Measurements from ENCODE around the gene KLHDC8B. TPM values are rescaled to one million over a fixed set of nuclear protein-coding genes. Genes with fewer than 3 reads are reported as not detected.

Gene KLHDC8B
- total RNA-seq, 5 donors from 2014 or later (not counting 1 experiment from before 2014, with no cell fraction given): 2.0 to 7.3 (median 4.7) TPM

GRCh38 chr3:49170744-49171118 lies 667 bp upstream of the KLHDC8B start:
- Mint-ChIP-seq H3K27ac (peak overlapping the region; percentile 71 to 72), H3K4me1 (peaks cover 24 to 32% (median 25%) of the 10 kb centered on the region in 3 donors), H3K9me3 (no peaks in the 10 kb centered on the region), H3K27me3 (peaks cover 0 to 3% of the 10 kb centered on the region in 2 donors), H3K36me3 (no peaks in the 10 kb centered on the region), H3K4me3 (peak overlapping the region; percentile 84 to 87 (median 86))
- Histone ChIP-seq H3K4me1 (ENCODE audit: control insufficient read depth in 1 of 2, extremely low read depth in 1 of 2, insufficient read depth in 2 of 2, low read length in 2 of 2) (peaks cover 7 to 40% of the 10 kb centered on the region in 2 experiments), H3K4me3 (ENCODE audit: control insufficient read depth in 1 of 2, extremely low read depth in 1 of 2, low read length in 1 of 2) (peak overlapping the region; percentile 83 to 87), H3K27ac (ENCODE audit: low read length) (no peak overlapping the region), H3K9me3 (no peaks in the 10 kb centered on the region), H3K36me3 (ENCODE audit: control insufficient read depth in 2 of 2, extremely low read depth in 1 of 2, insufficient read depth in 1 of 2, low read length in 1 of 2) (peaks cover 0 to 15% of the 10 kb centered on the region in 2 donors), H3K27me3 (replicated peaks in 1 of 2; ENCODE audit: control insufficient read depth in 2 of 2, extremely low read depth in 1 of 2, insufficient read depth in 2 of 2, low read length in 1 of 2) (peaks cover 0 to 25% of the 10 kb centered on the region in 2 experiments)
- 11% methylated on average over 1 of the region's 1 CpG for WGBS (ENCODE audit: insufficient coverage)
- ATAC-seq (replicated peaks in 1 of 4): no peak
- peak in 1 of 35 experiments; percentile 10 for DNase-seq
- ChIA-PET POLR2A (no interaction called here), CTCF (interaction anchor here (0.6 to 1.8 kb wide), 8 partner anchors 14 to 280 kb away, joined by 3 to 7 read pairs (median 4); partner anchors contain the start of genes QRICH1 (in 1 of the 2) and USP19 (in 1 of the 2))

- Mint-ChIP-seq H3K9me3 (no peaks in the 10 kb centered on the region), H3K36me3 (no peaks in the 10 kb centered on the region), H3K4me3 (peak overlapping the region; percentile 84 to 87 (median 86)), H3K4me1 (peaks cover 18 to 24% (median 24%) of the 10 kb centered on the region in 3 donors), H3K27ac (peak overlapping the region in 1 of 2 donors; percentile 64), H3K27me3 (peaks cover 0 to 3% of the 10 kb centered on the region in 2 donors)
- DNase-seq (no peak), ATAC-seq (replicated peaks in 1 of 4) (no peak)
- H3K9me3 ChIP-seq: no peaks in the 10 kb centered on the region
- peak overlapping the region; percentile 83 to 87 for H3K4me3 ChIP-seq (ENCODE audit: control insufficient read depth in 1 of 2, extremely low read depth in 1 of 2, low read length in 1 of 2)
- peaks cover 0 to 25% of the 10 kb centered on the region in 2 experiments for H3K27me3 ChIP-seq (replicated peaks in 1 of 2; ENCODE audit: control insufficient read depth in 2 of 2, extremely low read depth in 1 of 2, insufficient read depth in 2 of 2, low read length in 1 of 2)
- ChIA-PET POLR2A (no interaction called here), CTCF (interaction anchor here in 1 of 2 donors (1.6 kb wide), 1 partner anchor 278 kb away, joined by 7 read pairs; no protein-coding TSS in a partner anchor)
- no peak overlapping the region for H3K27ac ChIP-seq (ENCODE audit: low read length)
- peaks cover 3 to 30% of the 10 kb centered on the region in 2 experiments for H3K4me1 ChIP-seq (ENCODE audit: control insufficient read depth in 1 of 2, extremely low read depth in 1 of 2, insufficient read depth in 2 of 2, low read length in 2 of 2)
- 60% methylated on average over 1 of the region's 7 CpGs for WGBS (ENCODE audit: insufficient coverage)
- peaks cover 0 to 15% of the 10 kb centered on the region in 2 donors for H3K36me3 ChIP-seq (ENCODE audit: control insufficient read depth in 2 of 2, extremely low read depth in 1 of 2, insufficient read depth in 1 of 2, low read length in 1 of 2)
These were observed 540 bp downstream of the KLHDC8B start for GRCh38 chr3:49171775-49172500.

DNA sequence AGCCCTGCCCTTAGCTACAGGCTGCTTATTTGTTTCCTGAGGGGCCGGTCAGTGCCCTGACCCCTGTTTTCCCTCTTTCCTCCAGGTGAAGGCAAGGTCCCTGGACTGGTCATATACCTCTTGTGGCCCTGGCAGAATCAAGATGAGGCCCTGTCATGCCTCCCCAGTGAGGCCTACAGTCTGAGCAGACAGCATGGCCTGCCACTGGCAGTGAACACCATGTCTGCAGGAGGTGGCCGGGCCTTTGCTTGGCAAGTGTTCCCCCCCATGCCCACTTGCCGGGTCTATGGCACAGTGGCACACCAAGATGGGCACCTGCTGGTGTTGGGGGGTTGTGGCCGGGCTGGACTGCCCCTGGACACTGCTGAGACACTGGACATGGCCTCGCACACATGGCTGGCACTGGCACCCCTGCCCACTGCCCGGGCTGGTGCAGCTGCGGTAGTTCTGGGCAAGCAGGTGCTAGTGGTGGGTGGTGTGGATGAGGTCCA lies 1.2 kb downstream of the KLHDC8B start:
- Histone ChIP-seq H3K27me3 (replicated peaks in 1 of 2; ENCODE audit: control insufficient read depth in 2 of 2, extremely low read depth in 1 of 2, insufficient read depth in 2 of 2, low read length in 1 of 2) (peaks cover 0 to 24% of the 10 kb centered on the region in 2 experiments), H3K4me1 (ENCODE audit: control insufficient read depth in 1 of 2, extremely low read depth in 1 of 2, insufficient read depth in 2 of 2, low read length in 2 of 2) (peaks cover 3 to 28% of the 10 kb centered on the region in 2 experiments), H3K9me3 (no peaks in the 10 kb centered on the region), H3K27ac (ENCODE audit: low read length) (no peak overlapping the region), H3K4me3 (ENCODE audit: control insufficient read depth in 1 of 2, extremely low read depth in 1 of 2, low read length in 1 of 2) (no peak overlapping the region), H3K36me3 (ENCODE audit: control insufficient read depth in 2 of 2, extremely low read depth in 1 of 2, insufficient read depth in 1 of 2, low read length in 1 of 2) (peaks cover 0 to 15% of the 10 kb centered on the region in 2 donors)
- Mint-ChIP-seq H3K27me3 (peaks cover 0 to 3% of the 10 kb centered on the region in 2 donors), H3K36me3 (no peaks in the 10 kb centered on the region), H3K4me3 (peak overlapping the region in 2 of 3 donors; percentile 24 to 84), H3K4me1 (peaks cover 18 to 24% (median 23%) of the 10 kb centered on the region in 3 donors), H3K27ac (no peak overlapping the region), H3K9me3 (no peaks in the 10 kb centered on the region)
- WGBS (ENCODE audit: insufficient coverage): 94% methylated on average over 5 of the region's 7 CpGs
- CTCF ChIA-PET: no interaction called here
- no peak for ATAC-seq (replicated peaks in 1 of 4)
- DNase-seq: no peak
- POLR2A ChIA-PET: no interaction called here

- Histone ChIP-seq H3K9me3 (no peaks in the 10 kb centered on the region), H3K4me3 (ENCODE audit: control insufficient read depth in 1 of 2, extremely low read depth in 1 of 2, low read length in 1 of 2) (no peak overlapping the region), H3K4me1 (ENCODE audit: control insufficient read depth in 1 of 2, extremely low read depth in 1 of 2, insufficient read depth in 2 of 2, low read length in 2 of 2) (peaks cover 3 to 28% of the 10 kb centered on the region in 2 experiments), H3K27me3 (replicated peaks in 1 of 2; ENCODE audit: control insufficient read depth in 2 of 2, extremely low read depth in 1 of 2, insufficient read depth in 2 of 2, low read length in 1 of 2) (peaks cover 0 to 18% of the 10 kb centered on the region in 2 experiments), H3K27ac (ENCODE audit: low read length) (no peak overlapping the region), H3K36me3 (ENCODE audit: control insufficient read depth in 2 of 2, extremely low read depth in 1 of 2, insufficient read depth in 1 of 2, low read length in 1 of 2) (peaks cover 0 to 15% of the 10 kb centered on the region in 2 donors)
- ATAC-seq (replicated peaks in 1 of 4) (no peak), DNase-seq (no peak)
- WGBS (ENCODE audit: insufficient coverage): 100% methylated on average over 1 of the region's 3 CpGs
- ChIA-PET CTCF (interaction anchor here in 1 of 2 donors (0.6 kb wide), 1 partner anchor 275 kb away, joined by 4 read pairs; no protein-coding TSS in a partner anchor), POLR2A (no interaction called here)
- Mint-ChIP-seq H3K27ac (no peak overlapping the region), H3K36me3 (no peaks in the 10 kb centered on the region), H3K4me1 (peaks cover 18 to 24% (median 23%) of the 10 kb centered on the region in 3 donors), H3K4me3 (no peak overlapping the region), H3K27me3 (peaks cover 0 to 3% of the 10 kb centered on the region in 2 donors), H3K9me3 (no peaks in the 10 kb centered on the region)
These were observed 1.9 kb downstream of the KLHDC8B start for GRCh38 chr3:49173116-49173791.

DNA sequence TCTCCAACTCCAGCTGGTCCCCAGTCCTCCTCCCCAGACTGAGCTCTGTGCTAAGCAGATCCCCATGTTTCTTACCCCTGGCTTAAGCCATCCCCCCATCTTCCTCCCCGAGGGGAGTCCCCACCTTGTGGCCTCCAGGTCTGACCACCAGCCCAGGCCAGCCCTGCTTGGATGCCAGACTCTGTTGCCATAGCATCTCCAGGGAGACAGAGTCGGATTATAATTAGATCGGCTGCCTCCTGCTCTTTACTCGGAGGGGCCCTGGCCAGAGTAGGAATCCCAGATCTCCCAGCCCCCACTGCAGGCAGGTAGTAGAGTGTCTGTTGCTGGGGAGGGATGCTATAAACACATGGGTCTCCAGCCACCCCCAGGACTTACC lies 2.4 kb downstream of the KLHDC8B start:
- H3K27me3 Mint-ChIP-seq: peaks cover under 1 to 3% of the 10 kb centered on the region in 2 donors

DNA sequence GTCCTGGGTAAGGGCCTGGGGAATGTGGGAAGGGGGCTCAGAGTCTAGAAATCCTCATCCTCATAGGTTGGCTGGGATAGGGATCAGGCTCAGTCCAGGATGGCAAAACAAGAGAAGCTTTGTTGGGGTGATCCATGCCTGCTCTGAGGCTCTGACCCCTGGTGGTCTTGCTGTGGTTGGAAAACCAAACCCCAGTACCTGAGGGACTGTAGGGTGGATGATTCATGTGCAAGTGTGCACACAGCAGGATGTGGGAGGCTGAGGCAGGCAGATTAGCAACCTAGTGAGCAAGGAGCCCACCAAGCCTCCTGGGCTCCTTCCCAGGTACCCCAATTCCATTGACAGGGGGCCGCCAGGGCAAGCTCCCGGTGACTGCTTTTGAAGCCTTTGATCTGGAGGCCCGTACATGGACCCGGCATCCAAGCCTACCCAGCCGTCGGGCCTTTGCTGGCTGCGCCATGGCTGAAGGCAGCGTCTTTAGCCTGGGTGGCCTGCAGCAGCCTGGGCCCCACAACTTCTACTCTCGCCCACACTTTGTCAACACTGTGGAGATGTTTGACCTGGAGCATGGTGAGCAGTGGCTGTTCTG lies 3.1 kb downstream of the KLHDC8B start:
- POLR2A ChIA-PET: no interaction called here
- H3K4me3 Mint-ChIP-seq: no peak overlapping the region

More for the DNA sequence above, 2.4 kb downstream of the KLHDC8B start:
- Histone ChIP-seq H3K36me3 (ENCODE audit: control insufficient read depth in 2 of 2, extremely low read depth in 1 of 2, insufficient read depth in 1 of 2, low read length in 1 of 2) (peaks cover 0 to 15% of the 10 kb centered on the region in 2 donors), H3K4me3 (ENCODE audit: control insufficient read depth in 1 of 2, extremely low read depth in 1 of 2, low read length in 1 of 2) (no peak overlapping the region), H3K27ac (ENCODE audit: low read length) (no peak overlapping the region), H3K27me3 (replicated peaks in 1 of 2; ENCODE audit: control insufficient read depth in 2 of 2, extremely low read depth in 1 of 2, insufficient read depth in 2 of 2, low read length in 1 of 2) (peaks cover 0 to 18% of the 10 kb centered on the region in 2 experiments), H3K9me3 (no peaks in the 10 kb centered on the region), H3K4me1 (ENCODE audit: control insufficient read depth in 1 of 2, extremely low read depth in 1 of 2, insufficient read depth in 2 of 2, low read length in 2 of 2) (peaks cover 3 to 28% of the 10 kb centered on the region in 2 experiments)
- Mint-ChIP-seq H3K4me3 (no peak overlapping the region), H3K36me3 (no peaks in the 10 kb centered on the region), H3K9me3 (no peaks in the 10 kb centered on the region), H3K27ac (no peak overlapping the region), H3K4me1 (peaks cover 18 to 24% (median 23%) of the 10 kb centered on the region in 3 donors)
- ChIA-PET POLR2A (no interaction called here), CTCF (interaction anchor here in 1 of 2 donors (0.6 kb wide), 1 partner anchor 275 kb away, joined by 4 read pairs; no protein-coding TSS in a partner anchor)
- 89% methylated on average over 4 of the region's 4 CpGs for WGBS (ENCODE audit: insufficient coverage)
- DNase-seq (no peak), ATAC-seq (replicated peaks in 1 of 4) (no peak)

More for the DNA sequence above, 3.1 kb downstream of the KLHDC8B start:
- peaks cover 3 to 28% of the 10 kb centered on the region in 2 experiments for H3K4me1 ChIP-seq (ENCODE audit: control insufficient read depth in 1 of 2, extremely low read depth in 1 of 2, insufficient read depth in 2 of 2, low read length in 2 of 2)
- H3K9me3 Mint-ChIP-seq: no peaks in the 10 kb centered on the region
- H3K4me3 ChIP-seq (ENCODE audit: control insufficient read depth in 1 of 2, extremely low read depth in 1 of 2, low read length in 1 of 2): no peak overlapping the region
- H3K9me3 ChIP-seq: no peaks in the 10 kb centered on the region
- peaks cover 18 to 23% (median 23%) of the 10 kb centered on the region in 3 donors for H3K4me1 Mint-ChIP-seq
- DNase-seq: no peak
- H3K27ac ChIP-seq (ENCODE audit: low read length): no peak overlapping the region
- CTCF ChIA-PET: no interaction called here
- H3K27me3 ChIP-seq (replicated peaks in 1 of 2; ENCODE audit: control insufficient read depth in 2 of 2, extremely low read depth in 1 of 2, insufficient read depth in 2 of 2, low read length in 1 of 2): peaks cover 0 to 25% of the 10 kb centered on the region in 2 experiments
- WGBS (ENCODE audit: insufficient coverage): 90% methylated on average over 2 of the region's 9 CpGs
- ATAC-seq (replicated peaks in 1 of 4): no peak
- H3K36me3 Mint-ChIP-seq: no peaks in the 10 kb centered on the region
- peaks cover 0 to 15% of the 10 kb centered on the region in 2 donors for H3K36me3 ChIP-seq (ENCODE audit: control insufficient read depth in 2 of 2, extremely low read depth in 1 of 2, insufficient read depth in 1 of 2, low read length in 1 of 2)
- H3K27ac Mint-ChIP-seq: no peak overlapping the region
- H3K27me3 Mint-ChIP-seq: peaks cover 7 to 9% of the 10 kb centered on the region in 2 donors

Measured in T-cell (primary cell).